HG02884 (cell line): ENCODE data around the gene LDHB.
"Not testable (repeated sequence)": the region's sequence is repeated elsewhere in the genome, so short reads cannot be mapped to it uniquely, and the experiment has no call there.

Source experiments
- ATAC-seq: cut with Tn5 transposase; IDR thresholded peaks from one replicate; pipeline ENCODE4 v1.9.1; 2021; ENCODE audit warnings: mild to moderate bottlenecking, moderate library complexity; ENCODE audit not compliant: unreplicated experiment

Gene LDHB

DNA sequence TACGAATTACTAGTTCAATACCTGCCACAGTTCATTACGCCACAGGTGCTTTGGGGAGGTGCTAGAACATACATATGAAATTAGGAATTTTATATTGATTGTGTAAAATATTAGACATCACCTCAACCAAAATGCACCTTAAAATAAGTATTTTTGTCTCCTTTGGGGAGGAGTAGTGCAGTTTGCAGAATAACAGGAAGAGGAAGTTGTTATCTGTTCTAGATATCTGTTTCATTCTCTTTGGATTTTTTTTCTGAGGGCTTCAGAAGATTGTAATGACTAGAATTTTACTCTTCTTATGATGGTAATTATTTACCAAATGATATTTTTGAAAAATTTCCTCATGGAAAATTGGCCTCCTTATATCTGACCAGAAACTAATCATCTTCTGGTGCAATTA lies 43.1 kb downstream of the LDHB start:
- no peak for ATAC-seq

DNA sequence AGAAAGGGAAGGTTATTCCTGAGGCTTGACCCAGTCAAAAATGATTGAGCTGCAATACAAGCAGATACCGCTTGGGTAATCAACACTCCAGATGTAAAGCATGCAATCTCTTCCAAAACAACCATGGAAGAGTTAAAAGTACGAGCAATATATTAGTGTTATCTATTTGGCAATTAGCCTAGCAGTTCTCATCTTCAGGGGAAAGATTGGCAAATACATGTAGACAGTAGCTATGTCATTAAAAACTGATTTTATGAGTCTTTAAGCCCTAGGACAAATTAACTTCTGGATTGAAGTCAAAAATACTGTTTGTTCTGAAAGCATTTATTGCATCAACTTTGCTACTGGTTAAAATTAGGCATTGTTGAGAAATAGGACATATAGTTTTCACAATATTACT lies 43.7 kb downstream of the LDHB start:
- no peak for ATAC-seq

DNA sequence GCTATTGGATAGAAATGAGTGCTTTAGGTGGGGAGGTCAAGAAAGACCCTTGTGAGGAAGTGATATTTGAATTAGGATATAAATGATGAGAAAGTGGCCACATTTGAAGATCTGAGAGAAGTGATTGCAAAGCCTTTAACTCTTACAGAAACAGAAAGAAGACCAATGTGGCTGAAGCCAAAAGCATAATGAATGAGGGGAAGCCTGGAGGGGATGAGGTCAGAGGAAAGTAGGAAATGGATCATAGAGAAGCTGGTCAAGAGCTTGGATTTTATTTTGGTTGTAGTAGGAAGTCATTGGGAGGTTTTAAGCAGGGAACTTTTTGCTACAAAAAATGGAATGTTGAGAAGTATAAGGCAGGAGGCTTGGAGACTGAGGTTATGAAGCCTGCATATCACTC lies 49.4 kb downstream of the LDHB start:
- ATAC-seq, result no peak

DNA sequence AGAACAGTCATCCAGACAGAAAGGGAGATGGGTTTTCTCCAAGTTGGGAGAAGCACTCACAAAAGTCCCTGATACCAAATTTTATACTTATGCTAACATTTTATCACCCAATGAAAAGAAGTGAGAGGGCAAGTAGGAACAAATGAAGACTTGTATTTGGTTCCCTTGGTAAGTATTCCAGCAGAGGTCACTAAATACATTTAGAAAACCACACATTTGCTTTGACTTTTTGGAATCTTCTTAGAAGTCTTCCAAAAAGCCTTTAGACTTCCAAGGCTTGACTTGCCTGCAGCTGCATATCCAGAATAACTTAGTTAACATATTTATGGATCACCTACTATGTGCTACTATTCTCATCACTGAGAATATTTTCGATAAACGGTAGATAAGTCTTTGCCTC lies 49.9 kb downstream of the LDHB start:
- no peak for ATAC-seq

DNA sequence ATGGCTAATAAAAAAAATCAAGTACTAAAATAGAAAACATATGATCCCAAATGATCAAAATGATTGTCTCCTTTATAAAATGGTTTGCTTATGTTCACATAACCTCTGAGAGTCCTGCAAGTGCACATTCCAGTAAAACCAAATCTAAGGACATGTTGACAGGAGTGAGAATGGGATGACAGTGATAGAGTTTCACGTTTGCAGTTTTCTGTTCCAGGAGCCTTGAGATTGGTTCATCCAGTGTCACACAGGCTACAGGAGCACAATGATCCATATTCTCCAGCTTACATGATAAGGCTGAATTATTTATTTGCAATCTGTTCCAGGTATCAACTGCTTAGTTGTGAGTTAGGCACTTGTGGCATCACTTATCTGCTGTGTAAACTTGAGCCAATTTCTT lies 51.5 kb downstream of the LDHB start:
- no peak for ATAC-seq

DNA sequence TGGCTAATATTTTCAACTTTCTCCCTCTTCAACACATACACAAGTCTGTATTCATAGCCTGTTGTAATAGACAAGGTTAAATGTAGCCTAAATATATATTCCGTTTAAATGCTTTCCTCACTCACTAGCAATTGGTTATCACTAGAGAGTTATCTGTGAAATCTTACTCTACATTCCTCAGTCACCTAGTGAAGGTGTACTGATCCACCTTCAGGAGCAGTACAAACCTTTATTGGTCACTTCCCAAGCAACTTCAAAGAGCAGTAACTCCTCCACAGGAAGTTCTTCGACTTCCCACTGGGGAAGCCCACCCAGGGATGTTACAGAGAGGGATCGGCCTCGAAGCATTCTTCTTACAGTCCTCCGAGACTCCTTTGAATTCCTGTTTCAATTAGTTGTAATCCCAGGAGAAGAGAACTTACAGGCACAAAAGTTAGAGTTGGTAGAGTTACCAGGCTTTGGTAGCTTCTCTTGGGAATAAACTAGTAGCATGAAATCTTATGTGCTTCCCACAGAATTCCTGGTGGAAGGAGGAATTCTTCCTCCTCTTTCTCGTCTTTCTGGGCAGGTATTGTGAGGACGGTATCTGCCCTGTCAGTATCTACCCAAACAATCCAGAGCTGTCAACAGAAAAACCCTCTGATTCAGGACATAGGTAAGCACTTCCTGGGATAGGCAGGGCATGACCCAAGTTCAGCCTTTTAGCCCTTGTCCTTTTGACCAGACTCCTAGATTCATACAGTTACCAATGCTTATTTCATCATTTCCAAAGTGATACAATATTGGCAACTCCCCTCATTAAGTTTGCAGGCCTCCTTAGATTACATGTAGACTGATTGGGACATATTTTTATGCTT lies 53.2 kb downstream of the LDHB start, which contains the start of gene GYS2:
Gene GYS2, minus strand, starts transcription at position 603 of the 857 bp plus-strand sequence. Its CDS starts 255 bp downstream, at position 348.
- no peak for ATAC-seq

DNA sequence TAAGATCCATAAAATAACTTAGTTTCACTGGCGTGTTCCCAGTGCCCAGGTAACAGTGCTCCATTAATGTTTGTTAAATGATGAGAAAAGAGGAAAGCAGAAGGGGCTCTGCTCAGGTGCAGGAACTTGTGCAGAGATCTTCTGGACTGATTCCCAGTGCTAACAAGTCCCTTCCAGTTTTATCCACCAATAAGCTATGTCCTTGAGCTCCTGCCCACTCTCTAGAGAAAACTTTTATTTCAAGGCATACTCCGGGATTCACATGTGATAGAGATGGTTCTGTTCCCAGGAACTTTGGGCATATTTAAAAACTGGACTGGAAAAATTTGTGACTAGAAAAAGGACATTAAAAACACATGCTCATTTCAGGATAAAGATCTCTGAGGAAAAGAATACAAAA lies 54.9 kb downstream of the LDHB start:
- ATAC-seq, result no peak

DNA sequence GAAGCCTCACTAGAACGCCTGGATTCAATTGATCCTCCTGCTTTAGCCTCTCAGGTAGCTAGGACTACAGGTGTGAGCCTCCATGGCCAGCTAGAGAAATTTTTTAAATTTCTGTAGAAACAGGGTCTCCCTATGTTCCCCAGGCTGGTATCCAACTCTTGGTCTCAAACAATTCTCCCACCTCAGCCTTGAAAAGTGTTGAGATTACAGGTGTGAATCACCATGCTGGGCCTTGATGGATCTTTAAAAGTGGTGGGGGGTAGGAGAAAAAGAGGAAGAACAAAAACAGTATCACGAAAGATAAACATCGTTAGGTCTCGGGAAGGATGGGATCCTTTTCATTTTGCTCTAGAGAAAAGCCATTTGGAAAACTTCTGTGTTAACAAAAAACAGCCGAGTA lies 57.4 kb downstream of the LDHB start:
- no peak for ATAC-seq

DNA sequence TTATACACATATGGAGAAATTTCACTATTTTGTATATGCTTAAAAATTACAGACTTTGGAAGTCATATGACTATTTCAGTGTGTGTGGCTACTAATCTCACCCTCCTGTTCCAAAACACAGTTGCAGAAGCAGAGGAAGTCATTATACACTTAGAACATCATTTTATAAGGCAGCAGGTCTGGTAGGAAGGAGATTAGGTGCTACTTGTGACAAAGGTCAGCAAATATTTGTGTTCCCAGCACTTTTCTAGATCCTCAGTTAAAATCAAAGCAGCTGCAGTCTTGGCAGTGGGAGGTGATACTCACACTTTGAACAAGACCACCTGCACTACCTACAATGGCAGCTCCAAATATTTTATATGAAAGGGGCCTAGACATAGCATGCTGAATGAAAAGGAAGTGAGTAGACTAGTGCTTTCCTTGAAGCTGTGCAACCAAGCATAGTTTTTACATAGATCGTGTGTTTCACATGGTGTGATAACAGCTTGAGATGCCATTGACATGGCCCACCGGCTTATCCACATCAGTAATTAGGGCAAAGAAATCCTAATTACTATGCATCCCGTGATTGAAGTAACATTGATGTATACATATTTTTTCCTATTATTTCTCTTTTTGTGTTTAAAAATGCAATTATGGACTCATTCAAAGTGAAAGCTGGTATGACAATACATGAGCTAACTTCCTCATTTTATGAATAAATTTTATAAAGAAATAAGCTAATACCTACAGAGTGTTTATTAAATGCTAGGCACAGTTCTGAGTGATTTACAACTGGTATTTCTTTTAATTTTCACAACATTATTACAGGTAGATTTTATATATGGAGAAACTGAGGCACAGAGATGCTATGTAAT lies 58.3 kb downstream of the LDHB start:
- peak; percentile 80 for ATAC-seq

DNA sequence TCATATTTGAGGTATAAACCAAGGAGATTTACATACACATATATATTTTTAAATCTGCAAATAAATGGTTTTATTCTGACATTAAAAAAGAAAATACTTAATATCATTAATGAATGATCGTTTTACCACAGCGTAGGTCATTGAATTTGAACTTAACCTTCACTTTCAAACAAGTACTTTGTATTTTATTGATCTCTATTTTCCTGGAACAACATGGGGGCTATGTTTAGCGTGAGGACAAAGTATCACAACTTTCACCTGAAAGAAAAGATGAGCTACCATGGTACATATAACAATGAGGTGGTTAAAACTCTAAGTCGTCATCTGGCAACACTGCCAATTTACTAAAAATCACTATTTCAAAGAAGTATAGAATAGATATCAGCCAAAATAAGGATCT lies 59.0 kb downstream of the LDHB start:
- no peak for ATAC-seq

DNA sequence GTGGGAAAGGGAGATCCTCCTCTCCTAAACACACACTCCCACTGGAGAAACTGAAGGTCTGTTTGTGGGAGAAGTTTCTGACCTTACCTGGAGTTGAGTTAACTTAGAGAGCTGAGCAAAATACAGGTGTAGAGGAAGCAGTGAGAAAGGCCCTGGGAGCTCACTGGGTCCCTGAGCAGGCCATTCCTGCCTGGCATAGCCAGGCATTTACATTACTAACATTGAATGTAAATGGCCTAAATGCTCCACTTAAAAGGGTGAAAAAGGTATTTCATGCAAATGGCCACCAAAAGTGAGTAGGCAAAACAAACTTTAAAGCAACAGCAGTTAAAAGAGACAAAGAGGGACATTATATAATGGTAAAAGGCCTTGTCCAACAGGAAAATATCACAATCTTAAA lies 62.3 kb downstream of the LDHB start:
- not testable (repeated sequence) for ATAC-seq

DNA sequence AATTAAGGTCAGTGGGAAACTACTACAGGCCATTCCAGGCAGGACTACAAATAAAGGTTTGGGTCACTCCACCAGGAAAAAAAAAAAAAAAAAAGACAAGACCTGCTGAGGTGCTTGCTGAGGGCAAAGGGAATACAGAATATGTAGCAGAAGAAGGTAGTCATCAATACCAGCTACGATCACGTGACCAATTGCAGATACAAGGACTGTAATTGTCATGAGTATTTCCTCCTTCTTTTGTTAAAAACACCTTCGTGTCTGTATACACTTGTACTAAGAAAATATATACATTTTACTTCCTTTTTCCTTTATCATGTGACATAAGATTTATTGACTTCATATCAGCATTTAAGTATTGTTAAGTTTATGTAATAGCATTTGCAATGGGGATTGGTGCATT lies 72.2 kb downstream of the LDHB start:
- ATAC-seq, result no peak
